Activated T-helper 17 cell treated with anti-CD3 and anti-CD28 coated beads, Interleukin-2, amount 50 U/mL, for 72 hours (primary cell): ENCODE measurements around the gene KRT1. TPM values are rescaled to one million over a fixed set of nuclear protein-coding genes. Genes with fewer than 3 reads are reported as not detected.

Experiments
- ATAC-seq: fragments of 150-1000 bp; cut with Tn5 transposase; replicated peaks from 2 replicates; pipeline ENCODE4 v1.10.0; 2021; ENCODE audit warnings: mild to moderate bottlenecking, moderate library complexity
- H3K27ac Mint-ChIP-seq: one replicate; pipeline ENCODE4 v1.8.0; 2022; ENCODE audit warnings: mixed read lengths
- H3K27me3 Mint-ChIP-seq: one replicate; pipeline ENCODE4 v1.8.0; 2022; ENCODE audit warnings: mixed read lengths
- H3K36me3 Mint-ChIP-seq: one replicate; pipeline ENCODE4 v1.8.0; 2022; ENCODE audit warnings: low read depth, mild to moderate bottlenecking, mixed read lengths
- H3K4me1 Mint-ChIP-seq: one replicate; pipeline ENCODE4 v1.8.0; 2022; ENCODE audit warnings: mixed read lengths
- H3K4me3 Mint-ChIP-seq: one replicate; pipeline ENCODE4 v1.8.0; 2022; ENCODE audit warnings: mild to moderate bottlenecking, mixed read lengths
- H3K9me3 Mint-ChIP-seq: one replicate; pipeline ENCODE4 v1.8.0; 2022; ENCODE audit warnings: mixed read lengths
- total RNA-seq, 2 donors: library from RNA; stranded (reverse); gene quantifications; one replicate each; pipeline ENCODE4 v1.2.3, GENCODE V29; 2022

KRT1 gene
- total RNA-seq, 2 donors from 2014 or later: not detected

GRCh38 chr12:52633383-52633782, 46.8 kb downstream of the KRT1 start:
- Mint-ChIP-seq H3K4me3 (no peak overlapping the region), H3K27ac (no peak overlapping the region), H3K4me1 (peaks cover 20% of the 10 kb centered on the region)

GRCh38 chr12:52632656-52633055, 47.6 kb downstream of the KRT1 start:
- peaks cover 20% of the 10 kb centered on the region for H3K4me1 Mint-ChIP-seq
- no peak overlapping the region for H3K27ac Mint-ChIP-seq
- H3K9me3 Mint-ChIP-seq: no peaks in the 10 kb centered on the region
- H3K4me3 Mint-ChIP-seq: no peak overlapping the region
- ATAC-seq: no peak
- H3K36me3 Mint-ChIP-seq: no peaks in the 10 kb centered on the region
- peaks cover 9% of the 10 kb centered on the region for H3K27me3 Mint-ChIP-seq

More at GRCh38 chr12:52633383-52633782, 46.8 kb downstream of the KRT1 start:
- peaks cover 7% of the 10 kb centered on the region for H3K27me3 Mint-ChIP-seq
- H3K36me3 Mint-ChIP-seq: no peaks in the 10 kb centered on the region
- no peak for ATAC-seq
- H3K9me3 Mint-ChIP-seq: no peaks in the 10 kb centered on the region

GRCh38 chr12:52631676-52632459, 48.3 kb downstream of the KRT1 start:
- Mint-ChIP-seq H3K36me3 (no peaks in the 10 kb centered on the region), H3K4me3 (no peak overlapping the region), H3K9me3 (no peaks in the 10 kb centered on the region), H3K27me3 (peaks cover 12% of the 10 kb centered on the region), H3K27ac (no peak overlapping the region), H3K4me1 (peaks cover 24% of the 10 kb centered on the region)
- no peak for ATAC-seq

- Mint-ChIP-seq H3K4me1 (peaks cover 24% of the 10 kb centered on the region), H3K27ac (no peak overlapping the region), H3K9me3 (no peaks in the 10 kb centered on the region), H3K36me3 (no peaks in the 10 kb centered on the region), H3K27me3 (peaks cover 10% of the 10 kb centered on the region), H3K4me3 (no peak overlapping the region)
- no peak for ATAC-seq
Measured at GRCh38 chr12:52631264-52631663, 48.9 kb downstream of the KRT1 start.

GRCh38 chr12:52630599-52631200, 49.5 kb downstream of the KRT1 start:
- Mint-ChIP-seq H3K4me3 (no peak overlapping the region), H3K36me3 (no peaks in the 10 kb centered on the region), H3K27me3 (peaks cover 10% of the 10 kb centered on the region), H3K27ac (no peak overlapping the region), H3K4me1 (peaks cover 24% of the 10 kb centered on the region), H3K9me3 (no peaks in the 10 kb centered on the region)
- ATAC-seq: no peak

GRCh38 chr12:52630008-52630500, 50.2 kb downstream of the KRT1 start:
- H3K27ac Mint-ChIP-seq: no peak overlapping the region
- no peaks in the 10 kb centered on the region for H3K9me3 Mint-ChIP-seq
- peaks cover 10% of the 10 kb centered on the region for H3K27me3 Mint-ChIP-seq
- H3K4me1 Mint-ChIP-seq: peaks cover 24% of the 10 kb centered on the region
- H3K4me3 Mint-ChIP-seq: no peak overlapping the region
- ATAC-seq: no peak
- H3K36me3 Mint-ChIP-seq: no peaks in the 10 kb centered on the region

- Mint-ChIP-seq H3K27ac (no peak overlapping the region), H3K36me3 (no peaks in the 10 kb centered on the region), H3K9me3 (no peaks in the 10 kb centered on the region), H3K27me3 (peaks cover 10% of the 10 kb centered on the region), H3K4me1 (peaks cover 24% of the 10 kb centered on the region), H3K4me3 (no peak overlapping the region)
- ATAC-seq: no peak
Measured at GRCh38 chr12:52629281-52630007, 50.8 kb downstream of the KRT1 start.

GRCh38 chr12:52628841-52629240, 51.4 kb downstream of the KRT1 start:
- Mint-ChIP-seq H3K27ac (no peak overlapping the region), H3K27me3 (peaks cover 7% of the 10 kb centered on the region), H3K4me1 (peaks cover 19% of the 10 kb centered on the region), H3K36me3 (no peaks in the 10 kb centered on the region), H3K4me3 (no peak overlapping the region), H3K9me3 (no peaks in the 10 kb centered on the region)
- ATAC-seq: no peak

- Mint-ChIP-seq H3K4me3 (no peak overlapping the region), H3K4me1 (peaks cover 18% of the 10 kb centered on the region), H3K27ac (no peak overlapping the region), H3K9me3 (no peaks in the 10 kb centered on the region), H3K27me3 (peaks cover 7% of the 10 kb centered on the region), H3K36me3 (no peaks in the 10 kb centered on the region)
- no peak for ATAC-seq
Measured at GRCh38 chr12:52628111-52628507, 52.1 kb downstream of the KRT1 start.

GRCh38 chr12:52627395-52628110, 52.7 kb downstream of the KRT1 start:
- Mint-ChIP-seq H3K9me3 (peaks cover 4% of the 10 kb centered on the region), H3K27me3 (peaks cover 7% of the 10 kb centered on the region), H3K36me3 (no peaks in the 10 kb centered on the region), H3K27ac (no peak overlapping the region), H3K4me3 (no peak overlapping the region), H3K4me1 (peaks cover 18% of the 10 kb centered on the region)
- ATAC-seq: no peak

Other genes with a start within 250 kb of the KRT1 start
- not detected for gene KRT75, start 246.0 kb downstream of the KRT1 start, total RNA-seq
- gene KRT6B, start 228.3 kb downstream of the KRT1 start, total RNA-seq: not detected
- gene KRT6C, start 206.6 kb downstream of the KRT1 start, total RNA-seq: not detected
- not detected for gene KRT6A, start 187.2 kb downstream of the KRT1 start, total RNA-seq
- gene KRT5, start 160.0 kb downstream of the KRT1 start, total RNA-seq: not detected
- not detected for gene KRT71, start 127.3 kb downstream of the KRT1 start, total RNA-seq
- not detected for gene KRT74, start 106.6 kb downstream of the KRT1 start, total RNA-seq
- not detected for gene KRT72, start 78.9 kb downstream of the KRT1 start, total RNA-seq
- gene KRT73, start 61.8 kb downstream of the KRT1 start, total RNA-seq: not detected
- not detected for gene KRT2, start 28.2 kb downstream of the KRT1 start, total RNA-seq
- not detected for gene KRT77, start 23.1 kb upstream of the KRT1 start, total RNA-seq
- gene KRT76, start 96.9 kb upstream of the KRT1 start, total RNA-seq: not detected
- gene KRT3, start 115.7 kb upstream of the KRT1 start, total RNA-seq: not detected
- gene KRT4, start 133.7 kb upstream of the KRT1 start, total RNA-seq: not detected
- under 1 TPM in 1 of 2 donors, not detected in 1; 0.82 TPM for gene KRT79, start 153.9 kb upstream of the KRT1 start, total RNA-seq
- not detected for gene KRT78, start 168.6 kb upstream of the KRT1 start, total RNA-seq
- gene KRT8, start 224.7 kb upstream of the KRT1 start, total RNA-seq: 1 to 10 TPM in 1 of 2 donors, under 1 TPM in 1; 0.22 to 1.2 TPM